Measurements from ENCODE around the gene ZMIZ1. TPM values are rescaled to one million over a fixed set of nuclear protein-coding genes. Genes with fewer than 3 reads are reported as not detected.

ZMIZ1 gene
- total and polyA plus RNA-seq, 2 donors (not counting 1 experiment from before 2014, with no cell fraction given), result 6.3 to 30.6 TPM

DNA sequence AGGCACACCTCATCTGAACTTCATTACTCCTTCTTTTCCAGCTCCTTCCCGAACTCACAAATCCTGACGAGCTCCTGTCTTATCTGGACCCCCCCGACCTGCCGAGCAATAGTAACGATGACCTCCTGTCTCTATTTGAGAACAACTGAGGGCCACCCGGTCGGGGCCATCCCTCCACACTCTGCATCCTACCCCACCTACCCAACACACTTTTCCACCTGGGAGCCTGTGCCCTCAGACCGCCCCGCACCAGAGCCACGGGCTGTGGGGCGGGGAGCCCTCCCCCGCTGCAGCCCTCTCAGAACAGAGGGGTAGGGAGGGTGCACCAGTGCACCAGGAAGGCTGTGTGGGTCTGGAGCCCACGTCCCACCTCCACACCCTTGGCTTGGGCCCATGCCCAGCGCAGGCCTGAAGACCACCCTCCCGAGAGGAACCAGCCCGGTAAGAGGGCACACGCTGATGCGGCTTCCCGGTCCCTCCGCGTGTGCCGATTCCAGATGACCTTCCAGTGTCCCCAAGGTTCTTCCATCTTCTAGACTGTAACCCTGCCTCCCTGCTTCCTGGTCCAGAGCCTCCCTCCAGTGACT is 243.9 kb downstream of the ZMIZ1 start:
- no peak overlapping the region for H2AFZ ChIP-seq (ENCODE audit: low read length)
- H3K4me2 ChIP-seq (ENCODE audit: extremely low read depth, insufficient read depth, low read length), result no peak overlapping the region

DNA sequence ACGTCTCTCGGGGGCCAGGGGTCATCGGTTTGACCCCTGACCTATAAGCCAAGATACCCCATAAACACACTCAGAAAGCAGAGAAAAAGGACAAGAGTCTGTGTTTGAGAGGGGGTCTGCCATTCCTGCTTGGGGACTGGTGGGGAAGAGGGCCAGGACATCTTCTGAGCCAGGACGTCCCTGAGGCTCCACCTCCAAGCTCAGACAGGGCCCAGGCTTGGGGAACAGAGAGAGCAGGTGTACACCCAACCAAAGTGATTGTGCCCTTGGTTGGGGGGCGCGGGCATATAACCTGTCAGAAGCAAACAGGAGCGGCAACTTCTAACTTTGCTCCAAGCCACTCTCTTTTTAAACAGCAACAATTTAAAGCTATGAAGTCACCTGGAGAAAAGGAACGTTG is 244.6 kb downstream of the ZMIZ1 start:
- DNase-seq (ENCODE audit: low read depth in 2 of 2), result no peak
- Histone ChIP-seq H3K36me3 (ENCODE audit: control insufficient read depth, insufficient read depth, low read length) (peaks cover 27% of the 10 kb centered on the region), H2AFZ (ENCODE audit: low read length) (no peak overlapping the region), H3K9ac (ENCODE audit: insufficient read depth, low read length) (no peak overlapping the region), H3K9me3 (ENCODE audit: control insufficient read depth, insufficient read depth, low read depth, low read length) (no peaks in the 10 kb centered on the region), H3K4me1 (ENCODE audit: control insufficient read depth, extremely low read depth, insufficient read depth, low read length) (peaks cover 17% of the 10 kb centered on the region), H3K79me2 (ENCODE audit: control insufficient read depth, insufficient read depth, low read length) (no peaks in the 10 kb centered on the region), H3K4me2 (ENCODE audit: extremely low read depth, insufficient read depth, low read length) (no peak overlapping the region), H3K4me3 (replicated peaks in 1 of 4; ENCODE audit: control extremely low read depth in 1 of 4, insufficient read depth in 1 of 4, low read depth in 3 of 4, low read length in 4 of 4) (no peak overlapping the region), H4K20me1 (ENCODE audit: control insufficient read depth, extremely low read depth, insufficient read depth, low read length) (no peaks in the 10 kb centered on the region), H3K27me3 (ENCODE audit: control insufficient read depth, insufficient read depth, low read length) (no peaks in the 10 kb centered on the region), H3K27ac (ENCODE audit: insufficient read depth, low read length) (no peak overlapping the region)
- no peak for TF ChIP-seq EZH2 (IDR thresholded peaks at IDR 0.05; ENCODE audit: low read length, missing control alignments)
- TF ChIP-seq, protein P1, sequence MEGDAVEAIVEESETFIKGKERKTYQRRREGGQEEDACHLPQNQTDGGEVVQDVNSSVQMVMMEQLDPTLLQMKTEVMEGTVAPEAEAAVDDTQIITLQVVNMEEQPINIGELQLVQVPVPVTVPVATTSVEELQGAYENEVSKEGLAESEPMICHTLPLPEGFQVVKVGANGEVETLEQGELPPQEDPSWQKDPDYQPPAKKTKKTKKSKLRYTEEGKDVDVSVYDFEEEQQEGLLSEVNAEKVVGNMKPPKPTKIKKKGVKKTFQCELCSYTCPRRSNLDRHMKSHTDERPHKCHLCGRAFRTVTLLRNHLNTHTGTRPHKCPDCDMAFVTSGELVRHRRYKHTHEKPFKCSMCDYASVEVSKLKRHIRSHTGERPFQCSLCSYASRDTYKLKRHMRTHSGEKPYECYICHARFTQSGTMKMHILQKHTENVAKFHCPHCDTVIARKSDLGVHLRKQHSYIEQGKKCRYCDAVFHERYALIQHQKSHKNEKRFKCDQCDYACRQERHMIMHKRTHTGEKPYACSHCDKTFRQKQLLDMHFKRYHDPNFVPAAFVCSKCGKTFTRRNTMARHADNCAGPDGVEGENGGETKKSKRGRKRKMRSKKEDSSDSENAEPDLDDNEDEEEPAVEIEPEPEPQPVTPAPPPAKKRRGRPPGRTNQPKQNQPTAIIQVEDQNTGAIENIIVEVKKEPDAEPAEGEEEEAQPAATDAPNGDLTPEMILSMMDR (conservative IDR thresholded peaks at IDR 0.05 in 1 of 2, IDR thresholded peaks at IDR 0.05 in 1 of 2; ENCODE audit: low read depth in 1 of 2, low read length in 2 of 2), result no peak

More for the DNA sequence above, 243.9 kb downstream of the ZMIZ1 start:
- TF ChIP-seq, protein P1 (conservative IDR thresholded peaks at IDR 0.05 in 1 of 2, IDR thresholded peaks at IDR 0.05 in 1 of 2; ENCODE audit: low read depth in 1 of 2, low read length in 2 of 2), result no peak
- TF ChIP-seq EZH2 (IDR thresholded peaks at IDR 0.05; ENCODE audit: low read length, missing control alignments), result no peak
- DNase-seq (ENCODE audit: low read depth in 2 of 2), result no peak
- Histone ChIP-seq H3K4me1 (ENCODE audit: control insufficient read depth, extremely low read depth, insufficient read depth, low read length) (peaks cover 11% of the 10 kb centered on the region), H3K27me3 (ENCODE audit: control insufficient read depth, insufficient read depth, low read length) (no peaks in the 10 kb centered on the region), H3K79me2 (ENCODE audit: control insufficient read depth, insufficient read depth, low read length) (no peaks in the 10 kb centered on the region), H3K36me3 (ENCODE audit: control insufficient read depth, insufficient read depth, low read length) (peaks cover 32% of the 10 kb centered on the region), H3K9ac (ENCODE audit: insufficient read depth, low read length) (no peak overlapping the region), H4K20me1 (ENCODE audit: control insufficient read depth, extremely low read depth, insufficient read depth, low read length) (no peaks in the 10 kb centered on the region), H3K9me3 (ENCODE audit: control insufficient read depth, insufficient read depth, low read depth, low read length) (no peaks in the 10 kb centered on the region), H3K27ac (ENCODE audit: insufficient read depth, low read length) (no peak overlapping the region), H3K4me3 (replicated peaks in 1 of 4; ENCODE audit: control extremely low read depth in 1 of 4, insufficient read depth in 1 of 4, low read depth in 3 of 4, low read length in 4 of 4) (no peak overlapping the region)

GRCh38 chr10:79313911-79314439 is 245.2 kb downstream of the ZMIZ1 start:
- Histone ChIP-seq H3K4me1 (ENCODE audit: control insufficient read depth, extremely low read depth, insufficient read depth, low read length) (peaks cover 19% of the 10 kb centered on the region), H3K9me3 (ENCODE audit: control insufficient read depth, insufficient read depth, low read depth, low read length) (no peaks in the 10 kb centered on the region), H3K27me3 (ENCODE audit: control insufficient read depth, insufficient read depth, low read length) (no peaks in the 10 kb centered on the region), H3K27ac (ENCODE audit: insufficient read depth, low read length) (no peak overlapping the region), H3K79me2 (ENCODE audit: control insufficient read depth, insufficient read depth, low read length) (no peaks in the 10 kb centered on the region), H2AFZ (ENCODE audit: low read length) (no peak overlapping the region), H3K4me3 (replicated peaks in 1 of 4; ENCODE audit: control extremely low read depth in 1 of 4, insufficient read depth in 1 of 4, low read depth in 3 of 4, low read length in 4 of 4) (no peak overlapping the region), H3K9ac (ENCODE audit: insufficient read depth, low read length) (no peak overlapping the region), H4K20me1 (ENCODE audit: control insufficient read depth, extremely low read depth, insufficient read depth, low read length) (no peaks in the 10 kb centered on the region), H3K4me2 (ENCODE audit: extremely low read depth, insufficient read depth, low read length) (no peak overlapping the region), H3K36me3 (ENCODE audit: control insufficient read depth, insufficient read depth, low read length) (peaks cover 22% of the 10 kb centered on the region)
- TF ChIP-seq, protein P1 (conservative IDR thresholded peaks at IDR 0.05 in 1 of 2, IDR thresholded peaks at IDR 0.05 in 1 of 2; ENCODE audit: low read depth in 1 of 2, low read length in 2 of 2), result no peak
- TF ChIP-seq EZH2 (IDR thresholded peaks at IDR 0.05; ENCODE audit: low read length, missing control alignments), result no peak
- DNase-seq (ENCODE audit: low read depth in 2 of 2), result no peak

Data from fibroblast of lung (primary cell).